Right forelimb (tissue), 1 donor: Measurements from ENCODE around the gene UBA52.
"Not testable (repeated sequence)": the region's sequence is repeated elsewhere in the genome, so short reads cannot be mapped to it uniquely, and the experiment has no call there.

ENCODE experiments used
- DNase-seq: peaks from one replicate; pipeline ENCODE4 v3.0.0-alpha.2; 2018

UBA52 gene

DNA sequence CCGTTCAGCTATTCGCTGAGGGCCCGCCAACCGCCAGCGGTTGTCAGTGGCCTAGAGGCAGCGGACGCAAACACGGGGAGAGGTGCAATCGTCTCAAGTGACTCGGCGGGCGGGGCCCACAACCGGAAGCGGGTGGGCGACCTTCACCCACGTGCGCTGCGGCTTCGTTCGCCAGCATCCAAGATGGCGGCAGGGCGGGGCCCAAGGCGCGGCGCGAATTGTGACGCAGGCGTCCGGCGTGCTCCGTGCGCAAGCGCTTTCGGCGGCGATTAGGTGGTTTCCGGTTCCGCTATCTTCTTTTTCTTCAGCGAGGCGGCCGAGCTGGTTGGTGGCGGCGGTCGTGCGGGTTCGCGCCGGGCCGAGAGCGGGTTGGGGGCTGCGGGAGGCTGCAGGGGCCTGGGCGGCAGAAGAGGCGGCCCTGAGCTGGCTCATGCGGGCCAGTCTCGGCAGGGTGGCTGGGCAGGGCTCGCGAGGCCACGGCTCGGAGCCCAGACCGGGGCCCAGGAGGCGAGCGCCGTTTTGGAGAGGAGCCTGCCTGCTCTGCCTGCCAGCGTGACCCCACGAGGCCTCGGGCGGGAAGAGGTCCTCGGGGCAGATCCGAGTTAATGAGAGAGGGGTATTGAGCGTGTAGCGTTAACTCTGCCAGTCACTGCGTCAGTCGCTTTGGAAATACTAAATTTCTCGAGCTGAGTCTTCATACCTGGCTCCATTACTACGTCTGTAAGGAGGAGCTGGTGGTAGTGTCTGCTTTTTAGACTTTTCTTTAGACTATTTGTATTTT, at the start of gene UBA52:
TSS of gene UBA52 (plus strand) at position 294 of the 781 bp plus-strand sequence. CDS start 1,444 bp downstream, outside the sequence.
- DNase-seq: peak; percentile 100

DNA sequence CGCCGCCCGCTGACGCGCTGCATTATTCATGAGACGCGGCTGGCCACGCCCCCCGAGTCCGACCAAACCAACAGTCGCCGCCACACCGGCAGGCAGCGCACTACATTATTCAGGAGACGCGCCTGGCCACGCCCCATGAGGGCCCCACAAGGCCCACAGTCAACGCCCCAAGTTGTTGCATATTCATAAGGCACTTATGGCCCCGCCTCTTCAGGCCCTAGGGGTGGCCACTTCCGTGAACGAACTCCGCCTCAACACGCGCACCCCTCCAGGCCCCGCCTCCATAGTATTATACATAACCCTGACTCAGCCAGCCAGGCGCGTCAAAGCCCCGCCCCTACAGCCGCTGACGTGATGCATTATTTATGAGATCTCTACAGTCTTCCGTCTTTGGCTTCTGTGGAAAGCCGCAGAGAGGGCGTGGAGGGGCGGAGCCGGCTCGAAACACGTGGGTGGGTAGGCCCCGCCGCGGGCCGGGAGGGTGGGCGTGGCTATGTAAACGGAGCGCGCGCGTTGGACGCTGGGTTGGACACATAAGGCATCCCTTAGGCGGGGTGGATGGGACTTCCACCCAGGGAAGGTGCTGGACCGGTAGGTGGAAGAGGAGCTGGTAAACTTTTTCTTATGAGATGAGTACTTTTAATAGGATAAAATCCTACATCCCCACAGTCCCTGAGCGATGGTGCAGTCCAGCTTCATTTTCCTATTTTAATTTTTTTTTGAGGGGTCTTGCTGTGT, 49.4 kb upstream of the UBA52 start:
- DNase-seq: peak; percentile 100

DNA sequence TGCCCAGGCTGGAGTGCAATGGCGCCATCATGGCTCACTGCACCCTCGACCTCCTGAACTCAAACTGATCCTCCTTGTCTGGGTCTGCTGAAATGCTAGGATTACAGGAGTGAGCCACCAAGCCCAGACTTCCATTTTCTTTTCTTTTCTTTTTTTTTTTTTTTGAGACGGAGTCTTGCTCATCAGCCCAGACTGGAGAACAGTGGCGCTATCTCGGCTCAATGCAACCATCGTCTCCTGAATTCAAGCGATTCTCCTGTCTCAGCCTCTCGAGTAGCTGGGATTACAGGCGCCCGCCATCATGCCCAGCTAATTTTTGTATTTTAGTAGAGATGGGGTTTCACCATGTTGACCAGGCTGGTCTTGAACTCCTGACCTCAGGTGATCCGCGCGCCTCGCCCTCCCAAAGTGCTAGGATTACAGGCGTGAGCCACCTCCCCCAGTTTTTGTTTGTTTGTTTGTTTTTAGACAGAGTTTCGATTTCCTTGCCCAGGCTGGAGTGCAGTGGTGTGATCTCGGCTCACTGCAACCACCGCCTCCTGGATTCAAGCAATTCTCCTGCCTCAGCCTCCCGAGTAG, 48.7 kb upstream of the UBA52 start:
- not testable (repeated sequence) for DNase-seq

DNA sequence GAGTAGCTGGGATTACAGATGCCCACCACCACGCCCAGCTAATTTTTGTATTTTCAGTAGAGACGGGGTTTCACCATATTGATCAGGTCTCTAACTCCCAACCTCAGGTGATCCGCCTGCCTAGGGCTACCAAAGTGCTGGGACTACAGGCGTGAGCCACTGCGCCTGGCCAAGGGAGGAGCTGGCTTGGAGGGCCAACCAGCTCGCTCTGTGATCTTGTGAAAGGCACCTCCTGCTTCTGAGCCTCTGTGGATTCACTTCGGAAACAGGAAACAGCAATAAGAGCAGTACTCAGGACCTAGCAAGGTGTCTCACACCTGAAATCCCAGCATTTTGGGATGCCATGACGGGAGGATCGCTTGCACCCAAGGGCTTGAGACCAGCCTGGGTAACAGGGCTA, 47.8 kb upstream of the UBA52 start:
- no peak for DNase-seq

DNA sequence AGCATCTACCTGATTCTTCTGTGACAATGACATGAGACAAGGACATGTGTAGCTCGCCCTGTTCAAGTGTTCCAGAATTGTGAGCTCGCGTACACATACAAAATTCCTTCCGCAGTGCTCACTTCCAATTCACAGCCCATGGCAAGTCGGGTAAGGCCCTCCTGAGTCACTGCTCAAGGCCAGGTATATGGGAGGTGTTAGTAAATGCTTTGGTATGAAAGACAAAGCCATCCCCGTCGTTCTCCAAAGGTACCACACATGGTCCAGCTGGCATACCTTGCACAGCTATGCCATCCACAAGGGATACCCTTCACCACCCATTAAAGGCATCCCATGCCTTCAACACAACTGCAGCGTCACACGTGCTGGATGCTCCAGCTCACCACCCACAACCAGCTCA, 45.3 kb upstream of the UBA52 start:
- DNase-seq: no peak

DNA sequence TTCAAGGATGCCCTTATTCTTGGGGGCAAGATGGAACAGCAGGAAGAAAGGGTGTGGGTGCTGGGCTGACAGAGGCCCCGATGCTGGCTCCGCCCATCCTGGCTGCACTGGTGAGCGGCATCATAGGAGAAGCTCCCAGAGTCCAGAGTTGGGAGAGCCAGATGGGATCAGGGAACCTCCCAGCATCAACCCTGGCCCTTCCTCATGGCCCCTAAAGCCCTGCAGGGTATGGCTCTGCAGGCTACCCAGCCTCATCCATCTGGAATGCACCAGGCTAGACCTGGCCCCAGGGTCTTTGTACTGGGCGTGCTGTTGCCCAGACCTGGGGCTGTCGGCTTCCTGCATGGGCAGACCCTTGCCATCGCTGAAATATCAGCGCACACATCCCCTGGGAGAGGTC, 41.9 kb upstream of the UBA52 start:
- DNase-seq: no peak

DNA sequence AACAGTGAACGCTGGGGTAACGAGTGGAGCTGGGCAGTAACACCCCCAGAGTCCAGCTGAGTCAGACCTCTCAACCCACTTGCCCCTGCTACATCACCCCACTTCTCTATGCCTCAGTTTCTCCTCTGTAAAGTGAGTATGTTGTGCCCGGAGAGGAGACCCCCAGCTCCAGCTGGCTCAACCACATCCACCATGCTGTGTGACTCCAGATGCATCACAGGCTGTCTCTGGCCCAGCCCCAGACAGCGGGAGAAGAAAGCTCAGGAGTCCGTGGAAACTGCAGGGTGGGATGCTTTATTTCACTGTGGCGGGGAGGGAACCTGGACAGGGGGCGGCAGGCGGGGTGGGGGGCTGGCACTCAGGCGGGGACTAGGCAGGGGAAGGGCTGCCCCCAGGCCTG, 40.2 kb upstream of the UBA52 start:
- no peak for DNase-seq

DNA sequence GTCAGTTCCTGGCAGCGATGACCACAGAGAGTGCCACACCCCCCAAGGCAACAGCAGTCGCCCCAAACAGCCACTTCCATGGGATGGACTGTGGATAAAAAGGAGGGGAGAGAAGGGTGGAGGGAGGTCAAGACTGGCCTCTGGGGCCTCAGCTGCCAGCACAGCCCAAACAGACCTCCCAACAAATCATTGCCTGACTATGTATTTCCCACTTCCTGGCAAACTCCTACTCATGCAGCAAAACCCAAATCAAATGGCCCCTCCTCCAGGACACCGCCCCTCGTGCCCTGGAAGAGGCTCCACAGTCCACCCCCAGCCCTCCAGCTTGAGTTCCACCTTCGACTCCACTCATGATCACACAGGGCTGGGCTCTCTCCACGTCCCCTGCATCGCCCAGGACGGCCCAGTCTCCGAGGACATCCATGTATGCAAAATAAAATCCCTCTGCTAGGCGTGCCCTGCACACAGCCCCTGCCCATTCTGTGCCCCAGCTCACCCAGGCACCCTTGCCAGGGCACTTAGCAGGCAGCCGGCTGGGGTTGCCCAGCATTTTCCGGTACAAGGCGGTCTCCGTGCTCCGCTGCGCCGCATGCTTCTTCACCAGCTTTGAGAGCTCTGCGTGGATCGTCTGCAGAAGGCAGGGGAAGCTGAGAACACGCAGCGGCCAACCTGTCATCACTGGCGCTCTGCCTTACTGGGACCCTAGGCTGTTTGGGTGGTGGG, 39.3 kb upstream of the UBA52 start:
- no peak for DNase-seq

DNA sequence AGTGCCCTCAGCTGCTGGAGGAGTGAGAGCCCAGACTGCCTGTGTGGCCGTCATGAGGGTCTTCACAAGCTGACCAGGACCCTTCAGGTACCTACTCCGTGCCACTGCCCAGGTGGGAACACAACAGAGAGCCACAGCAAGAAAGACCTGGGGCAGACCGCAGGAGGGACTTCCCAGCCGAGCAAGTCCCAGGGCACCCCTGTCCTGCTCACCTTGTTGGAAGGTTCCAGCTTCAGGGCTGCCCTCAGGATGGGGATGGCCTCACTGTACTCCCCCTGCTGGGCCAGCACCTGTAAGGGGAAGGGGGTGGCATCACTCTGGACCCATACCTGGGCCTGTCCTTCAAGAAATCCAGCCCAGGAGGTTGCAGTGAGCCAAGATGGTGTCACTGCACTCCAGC, 38.6 kb upstream of the UBA52 start:
- no peak for DNase-seq

DNA sequence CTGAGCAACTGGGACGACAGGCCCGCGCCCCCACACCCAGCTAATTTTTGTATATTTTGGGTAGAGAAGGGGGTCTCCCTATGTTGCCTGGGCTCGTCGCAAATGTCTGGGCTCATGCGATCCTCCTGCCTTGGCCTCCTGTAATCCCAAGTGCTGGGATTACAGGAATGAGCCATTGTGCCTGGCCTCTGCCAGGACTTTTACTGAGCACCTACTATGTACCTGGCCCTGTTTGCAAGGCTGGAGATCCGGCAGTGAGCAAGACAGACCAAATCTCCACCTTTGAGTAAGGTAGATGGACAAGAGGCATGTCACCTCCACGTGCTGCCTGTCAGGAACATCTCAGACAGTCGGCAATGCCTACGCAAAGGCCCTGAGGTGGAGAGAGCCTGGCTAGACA, 35.2 kb upstream of the UBA52 start:
- no peak for DNase-seq

DNA sequence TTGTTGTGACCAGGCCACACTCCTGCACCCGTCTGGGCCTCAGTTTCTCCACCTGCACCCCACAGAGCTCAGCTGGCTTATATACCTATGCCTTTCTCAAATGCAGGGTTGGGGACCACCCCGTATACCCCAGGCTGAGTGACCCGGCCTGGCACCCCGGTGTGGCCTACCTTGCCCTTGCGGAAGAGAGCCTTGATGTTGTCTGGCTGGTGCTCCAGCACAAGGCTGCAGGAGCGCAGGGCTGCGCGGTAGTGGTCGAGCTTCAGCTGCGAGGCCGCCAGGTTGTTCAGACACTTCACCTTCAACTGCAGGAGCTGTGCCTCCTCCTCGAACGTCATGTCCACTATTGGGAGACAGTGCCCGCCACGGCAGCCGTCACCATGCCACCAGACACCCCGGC, 34.2 kb upstream of the UBA52 start:
- no peak for DNase-seq

DNA sequence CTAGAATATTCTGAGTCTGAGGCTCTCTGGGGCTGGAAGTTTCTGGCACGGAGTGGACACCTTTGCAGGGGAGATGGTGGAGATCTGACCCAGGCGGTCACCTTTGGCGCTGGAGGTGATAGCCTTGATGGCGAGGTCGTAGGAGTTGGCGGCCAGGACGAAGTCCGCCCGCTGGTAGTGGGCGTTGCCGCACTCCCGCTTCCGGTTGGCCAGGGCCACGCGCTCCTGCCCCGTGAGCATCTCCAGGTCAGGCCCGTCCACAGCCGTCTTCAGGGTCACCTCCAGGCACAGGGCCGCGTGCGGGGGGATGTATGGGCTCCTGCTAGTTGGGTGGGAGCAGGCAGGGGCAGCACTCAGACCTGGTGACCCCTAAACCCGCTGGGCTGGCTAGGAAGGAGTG, 33.5 kb upstream of the UBA52 start:
- no peak for DNase-seq

DNA sequence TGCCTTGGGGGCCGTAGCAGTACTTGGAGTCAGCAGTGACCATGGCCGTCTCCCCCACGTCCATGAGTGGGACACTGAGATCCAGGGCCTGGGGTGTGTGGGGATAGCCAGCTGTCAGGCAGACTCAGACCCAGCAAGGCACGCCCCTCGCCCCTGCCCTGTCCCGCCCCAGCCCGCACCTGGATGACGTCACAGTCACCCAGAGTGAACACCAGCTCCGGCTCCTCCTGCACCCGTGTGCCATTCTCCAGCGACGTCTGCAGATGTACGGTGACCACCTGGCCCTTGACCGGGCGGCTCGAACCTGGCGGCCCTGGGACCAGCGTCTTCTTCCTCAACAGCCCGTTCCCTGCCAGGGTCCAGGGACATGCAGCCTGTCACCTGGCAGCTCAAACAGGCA, 32.3 kb upstream of the UBA52 start:
- DNase-seq: no peak

DNA sequence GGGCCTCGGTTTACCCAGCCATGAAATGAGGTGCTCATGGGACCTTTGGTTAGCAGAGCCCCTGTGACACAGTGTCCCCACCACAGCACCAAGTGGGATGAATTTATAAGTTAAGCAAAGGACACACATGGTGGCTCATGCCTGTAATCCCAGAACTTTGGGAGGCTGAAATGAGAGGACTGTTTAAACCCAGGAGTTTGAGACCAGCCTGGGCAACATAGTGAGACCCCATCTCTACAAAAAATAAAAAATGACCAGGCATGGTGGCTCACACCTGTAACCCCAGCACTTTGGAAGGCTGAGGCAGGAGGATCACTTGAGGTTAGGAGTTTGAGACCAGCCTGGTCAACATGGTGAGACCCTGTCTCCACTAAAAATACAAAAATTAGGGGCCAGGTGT, 31.5 kb upstream of the UBA52 start:
- DNase-seq: not testable (repeated sequence)

DNA sequence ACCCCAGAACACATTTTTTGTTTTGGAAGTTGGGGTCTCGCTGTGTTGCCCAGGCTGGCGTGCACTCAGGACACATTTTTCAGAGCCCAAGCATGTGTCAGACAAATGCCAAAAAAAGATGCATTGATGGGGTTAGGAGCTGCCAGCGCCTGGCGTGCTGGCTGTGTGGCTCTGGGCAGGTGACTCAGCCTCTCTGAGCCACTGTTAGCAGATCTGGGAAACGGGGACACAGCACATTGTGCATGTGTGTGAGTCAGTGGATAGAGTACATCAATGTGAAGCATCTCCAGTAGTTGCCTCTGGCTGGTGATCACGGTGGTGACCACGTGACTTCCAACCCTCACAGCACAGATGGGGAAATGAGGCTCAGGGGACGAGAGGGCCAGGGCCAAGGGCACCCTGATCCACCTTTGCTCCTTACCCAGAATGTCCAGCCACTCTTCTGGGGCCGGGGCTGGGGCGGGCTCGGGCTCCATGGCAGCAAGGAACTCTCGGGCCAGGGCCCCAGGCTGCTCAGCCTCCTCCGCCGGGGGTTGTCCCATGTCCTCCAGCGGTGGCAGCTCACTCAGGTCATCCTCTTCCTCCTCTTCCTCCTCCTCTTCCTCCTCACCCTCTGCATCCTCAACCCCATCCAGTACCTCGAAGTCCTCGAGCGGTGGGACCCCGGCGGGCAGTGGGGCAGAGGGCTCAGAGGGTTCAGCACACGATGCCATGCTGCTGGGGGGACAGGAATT, 30.2 kb upstream of the UBA52 start:
- no peak for DNase-seq

DNA sequence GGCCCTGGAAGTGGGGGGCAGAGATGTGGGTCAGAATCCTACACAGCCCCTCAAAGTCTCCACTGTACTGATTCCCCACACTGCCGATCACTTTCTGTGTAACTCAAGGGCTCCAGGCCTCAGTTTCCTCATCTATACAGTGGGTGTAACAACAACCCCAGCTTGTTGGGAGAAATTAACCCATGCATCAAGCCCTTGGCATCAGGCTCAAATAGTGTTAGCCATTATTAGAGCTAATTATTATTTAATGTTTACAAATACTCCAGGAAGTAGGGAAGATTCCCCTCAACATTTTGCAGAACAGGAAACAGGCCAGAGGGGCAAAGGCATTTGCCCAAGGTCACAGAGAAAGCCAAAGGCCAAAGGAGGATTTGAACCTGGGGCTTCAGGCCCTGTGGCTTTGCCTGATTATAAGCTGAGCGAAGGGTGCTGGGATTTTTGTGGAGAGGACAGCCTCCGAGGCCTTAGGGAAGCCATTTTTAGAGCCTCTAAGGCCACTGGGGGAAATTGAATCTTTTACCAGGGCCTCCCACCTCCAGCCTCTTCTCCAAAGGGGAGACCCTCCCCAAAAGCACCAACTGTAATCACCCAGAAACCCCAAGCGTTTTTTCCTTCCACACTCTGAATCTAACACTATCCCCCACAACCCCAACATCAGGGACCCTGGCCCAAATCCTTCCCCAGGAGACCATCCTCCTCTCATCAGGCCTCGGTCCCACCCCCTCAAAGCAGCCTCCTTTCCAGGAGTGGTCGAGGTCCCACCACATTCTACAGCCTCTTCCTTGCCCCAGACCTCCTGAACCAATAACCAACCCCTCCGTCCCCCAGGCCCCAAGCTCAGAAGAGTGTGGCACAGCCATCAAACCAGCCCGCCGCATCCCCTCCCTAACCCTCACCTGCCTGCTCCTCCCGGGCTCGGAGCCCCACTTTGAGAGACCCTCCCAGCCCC, 29.4 kb upstream of the UBA52 start:
- no peak for DNase-seq

DNA sequence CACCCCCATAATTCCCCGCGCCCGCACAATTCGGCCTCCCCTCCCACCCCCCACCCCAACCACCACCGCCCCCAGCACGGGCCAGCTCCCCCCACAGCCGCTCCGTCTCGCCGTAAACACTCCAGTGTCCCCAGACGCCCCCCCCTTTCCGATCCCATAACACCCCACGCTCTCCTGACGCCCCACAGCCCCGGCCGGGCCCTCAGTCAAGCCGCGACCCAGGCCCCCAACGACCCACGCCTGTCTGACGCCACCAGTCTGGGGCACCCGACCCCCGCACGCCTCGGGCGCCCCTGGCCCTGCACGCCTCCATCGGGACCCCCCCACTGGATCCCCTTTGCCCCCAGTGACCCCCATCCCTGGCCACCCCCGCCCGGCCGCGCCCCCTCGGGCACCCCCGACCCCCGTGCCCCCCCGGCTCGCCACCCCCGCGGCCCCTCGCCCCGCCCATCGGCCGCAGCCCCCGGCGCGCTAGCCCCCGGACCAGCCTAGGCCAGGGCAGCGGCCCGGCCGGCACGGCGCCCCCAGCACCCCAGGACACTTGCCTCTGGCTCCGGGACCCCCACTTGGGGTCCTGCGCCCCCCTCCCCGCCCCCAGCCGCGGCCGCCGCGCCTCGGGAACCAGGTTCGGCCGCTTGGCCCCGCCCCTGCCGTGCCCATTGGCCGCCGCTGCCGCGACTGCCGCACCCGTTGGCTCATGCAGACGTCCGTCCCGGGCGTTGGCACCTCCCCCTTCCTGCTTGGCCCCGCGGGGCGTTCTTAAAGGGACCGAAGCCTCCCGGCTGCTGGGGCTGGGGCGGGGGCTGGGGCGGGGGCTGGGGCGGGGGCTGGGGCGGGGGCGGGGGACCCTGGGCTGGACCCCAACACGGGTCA, 28.5 kb upstream of the UBA52 start, which contains the start of gene FKBP8:
TSS of gene FKBP8 (minus strand) at position 633 of the 873 bp plus-strand sequence. CDS start 1,603 bp downstream, outside the sequence.
- peak; percentile 95 for DNase-seq

DNA sequence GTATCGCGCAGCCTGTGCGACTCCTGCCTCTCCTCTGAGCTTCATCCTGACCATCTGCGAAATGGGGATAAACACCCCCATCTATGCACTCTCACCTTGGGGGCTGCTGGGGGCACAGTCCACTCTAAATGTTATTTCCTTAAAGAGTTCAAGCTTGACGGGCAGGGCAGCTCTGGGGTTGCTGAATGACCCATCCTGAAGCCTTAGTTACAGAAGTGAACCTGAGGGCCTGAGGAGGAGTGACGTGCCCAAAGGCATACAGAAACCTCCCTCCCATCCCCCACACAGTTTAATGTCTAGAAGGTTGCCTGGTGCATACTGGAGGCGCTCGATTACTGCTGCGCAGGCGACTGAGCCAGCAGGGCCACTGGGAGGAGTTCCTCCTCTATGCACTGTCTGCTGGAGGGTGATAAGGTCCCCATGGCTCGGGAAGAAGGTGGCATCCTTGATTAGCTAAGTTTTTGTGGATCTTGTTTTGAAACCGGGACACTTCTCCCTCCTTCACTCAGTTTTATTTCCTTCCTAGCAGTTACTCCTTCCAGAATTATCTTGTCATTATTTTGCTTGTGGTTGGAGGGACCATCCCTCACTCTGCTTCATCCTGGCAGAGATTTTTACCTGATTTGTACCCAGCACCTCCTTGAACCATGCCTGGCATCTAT, 27.7 kb upstream of the UBA52 start:
- DNase-seq: no peak

DNA sequence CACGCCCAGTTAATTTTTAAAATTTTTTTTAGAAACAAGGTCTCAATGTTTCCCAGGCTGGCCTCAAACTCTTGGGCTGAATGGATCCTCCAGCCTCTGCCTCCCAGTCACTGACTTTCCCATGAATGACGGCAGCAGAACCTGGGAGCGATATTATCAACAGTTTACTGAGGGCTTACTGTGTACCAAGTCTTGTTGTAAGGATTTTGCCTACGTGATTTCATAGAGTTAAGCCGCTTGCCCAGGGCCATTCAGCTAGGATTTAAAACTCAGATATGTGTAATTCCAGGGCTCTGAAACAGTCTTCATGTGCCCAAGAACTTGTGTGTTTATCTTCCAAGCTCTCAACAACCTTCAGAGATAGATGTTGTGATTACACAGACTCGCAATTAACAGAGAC, 20.0 kb upstream of the UBA52 start:
- no peak for DNase-seq
